GM12878 (cell line): Measurements from ENCODE around the gene ADGRV1. TPM values are rescaled to one million over a fixed set of nuclear protein-coding genes. Genes with fewer than 3 reads are reported as not detected.

Experiments
- BCL3 ChIP-seq: IDR thresholded peaks from 2 replicates; pipeline ENCODE4 v1.6.1; 2011; ENCODE audit warnings: borderline replicate concordance, low read depth, mild to moderate bottlenecking, moderate library complexity, low read length; ENCODE audit not compliant: insufficient read depth, poor library complexity, severe bottlenecking
- BMI1 ChIP-seq: fragments of 450-650 bp; IDR thresholded peaks from 2 replicates; pipeline ENCODE4 v1.6.1; 2016; ENCODE audit warnings: mild to moderate bottlenecking, moderate library complexity, borderline replicate concordance
- CEBPZ ChIP-seq: fragments of 150-350 bp; IDR thresholded peaks from 2 replicates; pipeline ENCODE4 v1.6.1; 2016; ENCODE audit warnings: low read depth, low read length
- CHD4 ChIP-seq: fragments of 200-600 bp; sonication (generic); IDR thresholded peaks from 2 replicates; pipeline ENCODE4 v1.6.1; 2016; ENCODE audit warnings: mild to moderate bottlenecking
- E4F1 ChIP-seq: fragments of 450-650 bp; IDR thresholded peaks from 2 replicates; pipeline ENCODE4 v1.6.1; 2018; ENCODE audit warnings: borderline replicate concordance, mild to moderate bottlenecking; ENCODE audit not compliant: partially characterized antibody
- EED ChIP-seq: sonication (generic); IDR thresholded peaks from 2 replicates; pipeline ENCODE4 v1.6.1; 2016; ENCODE audit warnings: antibody characterized with exemption, low read depth
- IKZF2 ChIP-seq, 2 experiments: fragments of 450-650 bp; IDR thresholded peaks; 2 replicates each; pipeline ENCODE4 v1.6.1; 2017; ENCODE audit warnings: mild to moderate bottlenecking in 2 of 2, moderate library complexity in 2 of 2
- KDM1A ChIP-seq: fragments of 200-600 bp; sonication (generic); IDR thresholded peaks from 2 replicates; pipeline ENCODE4 v1.6.1; 2016; ENCODE audit warnings: borderline replicate concordance
- MAX ChIP-seq: IDR thresholded peaks from 2 replicates; pipeline ENCODE4 v1.6.1; 2012; ENCODE audit warnings: low read depth, low read length, improper control_type of control experiment
- MTA3 ChIP-seq: IDR thresholded peaks from 2 replicates; pipeline ENCODE4 v1.6.1; 2012; ENCODE audit warnings: low read length, inconsistent platforms, borderline replicate concordance
- PBX3 ChIP-seq: IDR thresholded peaks from 2 replicates; pipeline ENCODE4 v1.6.1; 2011; ENCODE audit warnings: mild to moderate bottlenecking, low read depth, low read length, moderate library complexity; ENCODE audit not compliant: insufficient replicate concordance
- RAD21 ChIP-seq: IDR thresholded peaks from 2 replicates; pipeline ENCODE4 v1.6.1; 2011; ENCODE audit warnings: mild to moderate bottlenecking, low read depth, low read length, moderate library complexity; ENCODE audit not compliant: insufficient read depth
- RUNX3 ChIP-seq: IDR thresholded peaks from 2 replicates; pipeline ENCODE4 v1.6.1; 2012; ENCODE audit warnings: low read length, inconsistent platforms
- SMAD1 ChIP-seq: fragments of 450-650 bp; IDR thresholded peaks from 2 replicates; pipeline ENCODE4 v1.6.1; 2018; ENCODE audit warnings: mild to moderate bottlenecking, low read depth; ENCODE audit not compliant: partially characterized antibody
- SMAD5 ChIP-seq: IDR thresholded peaks from 2 replicates; pipeline ENCODE4 v1.6.1; 2016; ENCODE audit warnings: antibody characterized with exemption, low read depth
- SMC3 ChIP-seq: IDR thresholded peaks from 2 replicates; pipeline ENCODE4 v1.6.1; 2011; ENCODE audit warnings: low read length, improper control_type of control experiment, borderline replicate concordance
- SUPT20H ChIP-seq: IDR thresholded peaks from 2 replicates; pipeline ENCODE4 v1.6.1; 2011; ENCODE audit warnings: low read depth, mild to moderate bottlenecking, low read length, moderate library complexity, borderline replicate concordance; ENCODE audit not compliant: control insufficient read depth
- USF1 ChIP-seq: IDR thresholded peaks from 2 replicates; pipeline ENCODE4 v1.6.1; 2011; ENCODE audit warnings: borderline replicate concordance, low read depth, mild to moderate bottlenecking, moderate library complexity, mixed read lengths, low read length; ENCODE audit not compliant: insufficient read depth; ENCODE audit errors: extremely low read length
- ZSCAN29 ChIP-seq: fragments of 450-650 bp; IDR thresholded peaks from 2 replicates; pipeline ENCODE4 v1.6.1; 2017; ENCODE audit warnings: mild to moderate bottlenecking, moderate library complexity
- polyA plus RNA-seq, 11 experiments: library from polyadenylated mRNA; depleted of rRNA in 4 of 11; unstranded in 6 of 11; stranded (reverse) in 5 of 11; fragments of >200 nt; fragmentation: Nextera tagmentation in 4 of 11; fragmentation: Illumina TruSeq in 1 of 11; extraction: Ambion mirVana in 4 of 11; extraction: Trizol in 1 of 11; gene quantifications; 1 replicate in 1 of 11; 2 replicates in 10 of 11; pipeline versions ENCODE4 v1.2.1 to v1.2.3, GENCODE V29; 2011 to 2016; ENCODE audit warnings: inconsistent platforms in 2 of 11, missing spikeins in 2 of 11, low read depth in 1 of 11
- total RNA-seq, 4 experiments: library from RNA; depleted of rRNA in 3 of 4; stranded (reverse); fragments of >200 nt in 3 of 4; fragmentation: Illumina TruSeq in 1 of 4; extraction: Trizol in 1 of 4; gene quantifications; 2 replicates each; pipeline versions ENCODE4 v1.2.1 to v1.2.3, GENCODE V29; 2013 to 2021

The ADGRV1 gene
- total and polyA plus RNA-seq, 10 of the 15 experiments (the other 5 are each of a cell fraction or from before 2014, with no cell fraction given), result 0.04 to 8.1 (median 0.16) TPM; not detected in 1

- no peak for TF ChIP-seq USF1
- 0 out of 2 replicates have a peak, but pooled peaks have one; percentile 32 for TF ChIP-seq EED
- no peak for TF ChIP-seq CHD4
- peak; percentile 62 for TF ChIP-seq BMI1
- no peak for TF ChIP-seq E4F1
- TF ChIP-seq SMC3, result no peak
- no peak for TF ChIP-seq KDM1A
- TF ChIP-seq SUPT20H, result no peak
- no peak; the same call in 1 of the 2 replicates for TF ChIP-seq MAX
- no peak for TF ChIP-seq ZSCAN29
- no peak for TF ChIP-seq CEBPZ
- TF ChIP-seq BCL3, result no peak
- no peak for TF ChIP-seq SMAD1
- TF ChIP-seq PBX3, result no peak
- TF ChIP-seq MTA3, result no peak
- peak; percentile 86 to 92 for TF ChIP-seq IKZF2 (IDR thresholded peaks at IDR 0.05)
- no peak for TF ChIP-seq RAD21
- TF ChIP-seq SMAD5, result no peak
- TF ChIP-seq RUNX3, result peak; percentile 93
Observed at GRCh38 chr5:91162534-91163381, 604.2 kb downstream of the ADGRV1 start (continued).
